ENCODE results near the gene SURF6. TPM values are rescaled to one million over a fixed set of nuclear protein-coding genes. Genes with fewer than 3 reads are reported as not detected.

The SURF6 gene
- total RNA-seq, 4 donors from 2014 or later, result 15.0 to 36.2 (median 27.5) TPM

- H3K4me3 ChIP-seq, result peak overlapping the region; percentile 93 to 99 (median 96)
- intact Hi-C loops (cut with DNase I), result no loop called here
- no peak for TF ChIP-seq EP300 (IDR thresholded peaks at IDR 0.05)
- TF ChIP-seq POLR2AphosphoS5 (IDR thresholded peaks at IDR 0.05), result no peak
- TF ChIP-seq CTCF (IDR thresholded peaks at IDR 0.05), result no peak
- no peak for TF ChIP-seq POLR2A (IDR thresholded peaks at IDR 0.05; ENCODE audit: low read depth)
- no peak for DNase-seq (ENCODE audit: extremely low spot score)
- peak overlapping the region; percentile 90 to 96 (median 94) for H3K27ac ChIP-seq (replicated peaks in 1 of 4)
- no peaks in the 10 kb centered on the region for H3K9me3 ChIP-seq
- peaks cover 41 to 73% (median 72%) of the 10 kb centered on the region in 4 donors for H3K36me3 ChIP-seq
- 26% methylated on average over 17 of the region's 25 CpGs for WGBS
- no peaks in the 10 kb centered on the region for H3K27me3 ChIP-seq
- H3K4me1 ChIP-seq, result peaks cover 25 to 47% (median 41%) of the 10 kb centered on the region in 4 donors
These were observed 13.0 kb upstream of the SURF6 start for GRCh38 chr9:133348718-133349573.

GRCh38 chr9:133347985-133348717 lies 12.2 kb upstream of the SURF6 start, which contains the start of the genes MED22 and RPL7A:
Gene MED22 (minus strand): TSS chr9:133348131. CDS start chr9:133346662, 1,469 bp downstream.
Gene RPL7A (plus strand): TSS chr9:133348218. CDS start chr9:133348244, 26 bp downstream.
- intact Hi-C loops (cut with DNase I), result no loop called here
- TF ChIP-seq POLR2AphosphoS5 (IDR thresholded peaks at IDR 0.05), result peak; percentile 95 to 98
- no peak for TF ChIP-seq EP300 (IDR thresholded peaks at IDR 0.05)
- TF ChIP-seq POLR2A (IDR thresholded peaks at IDR 0.05; ENCODE audit: low read depth), result peak; percentile 89
- peak in 2 of 3 experiments; percentile 4 to 27 for TF ChIP-seq CTCF (IDR thresholded peaks at IDR 0.05)
- H3K9me3 ChIP-seq, result no peaks in the 10 kb centered on the region
- peak within 1 kb of the TSS; percentile 93 to 99 (median 96) for H3K4me3 ChIP-seq
- no peaks in the 10 kb centered on the region for H3K27me3 ChIP-seq
- peaks cover 25 to 45% (median 41%) of the 10 kb centered on the region in 4 donors for H3K4me1 ChIP-seq
- WGBS, result 0% methylated on average over 34 of the region's 64 CpGs
- peak; percentile 98 for DNase-seq (ENCODE audit: extremely low spot score)
- peak within 1 kb of the TSS; percentile 90 to 96 (median 94) for H3K27ac ChIP-seq (replicated peaks in 1 of 4)
- peaks cover 47 to 77% (median 73%) of the 10 kb centered on the region in 4 donors for H3K36me3 ChIP-seq

- Histone ChIP-seq H3K27me3 (no peaks in the 10 kb centered on the region), H3K9me3 (no peaks in the 10 kb centered on the region), H3K4me1 (peaks cover 25 to 48% (median 41%) of the 10 kb centered on the region in 4 donors), H3K4me3 (peak overlapping the region; percentile 93 to 99 (median 96)), H3K27ac (replicated peaks in 1 of 4) (peak overlapping the region; percentile 90 to 96 (median 94)), H3K36me3 (peaks cover 52 to 77% (median 73%) of the 10 kb centered on the region in 4 donors)
- no peak for DNase-seq (ENCODE audit: extremely low spot score)
- TF ChIP-seq POLR2AphosphoS5 (IDR thresholded peaks at IDR 0.05) (no peak), CTCF (IDR thresholded peaks at IDR 0.05) (no peak), POLR2A (IDR thresholded peaks at IDR 0.05; ENCODE audit: low read depth) (no peak), EP300 (IDR thresholded peaks at IDR 0.05) (no peak)
- 0% methylated on average over 13 of the region's 41 CpGs for WGBS
- intact Hi-C loops (cut with DNase I), result no loop called here
These were observed 11.6 kb upstream of the SURF6 start for GRCh38 chr9:133347515-133347984.

- no peak for TF ChIP-seq POLR2AphosphoS5 (IDR thresholded peaks at IDR 0.05)
- TF ChIP-seq CTCF (IDR thresholded peaks at IDR 0.05), result no peak
- TF ChIP-seq EP300 (IDR thresholded peaks at IDR 0.05), result no peak
- DNase-seq (ENCODE audit: extremely low spot score), result no peak
- Histone ChIP-seq H3K4me1 (peaks cover 25 to 55% (median 50%) of the 10 kb centered on the region in 4 donors), H3K9me3 (no peaks in the 10 kb centered on the region), H3K27me3 (no peaks in the 10 kb centered on the region), H3K36me3 (peaks cover 47 to 77% (median 73%) of the 10 kb centered on the region in 4 donors), H3K27ac (replicated peaks in 1 of 4) (peak overlapping the region; percentile 90 to 96 (median 94)), H3K4me3 (peak overlapping the region; percentile 93 to 99 (median 96))
- intact Hi-C loops (cut with DNase I), result no loop called here
- 47% methylated on average over 14 of the region's 15 CpGs for WGBS
These were observed 10.2 kb upstream of the SURF6 start for GRCh38 chr9:133346021-133346785.
